ENCODE measurements around the gene PLA2G7.

DNA sequence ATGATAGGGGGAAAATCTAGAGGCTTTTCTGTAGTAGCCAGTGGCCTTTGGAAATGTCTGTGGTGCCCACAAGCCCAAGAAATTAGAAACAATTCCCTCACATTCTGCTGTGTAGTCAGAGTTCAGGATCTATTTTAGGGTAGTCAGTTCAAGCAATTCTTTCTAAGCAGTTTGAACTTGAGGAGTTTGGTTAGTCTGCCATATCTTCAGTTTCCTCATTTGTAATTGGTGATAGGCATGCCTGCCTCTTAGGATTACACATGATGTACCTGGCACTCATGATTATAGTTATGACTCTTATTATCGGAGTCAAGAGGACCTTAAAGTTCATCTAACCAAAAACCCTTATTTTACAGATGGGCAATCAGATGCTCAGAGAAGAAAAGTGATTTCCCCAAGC lies 36.8 kb upstream of the PLA2G7 start:
- TF ChIP-seq EZH2phosphoT487 (IDR thresholded peaks at IDR 0.05; ENCODE audit: borderline replicate concordance, low read depth, low read length), result no peak
- TF ChIP-seq, protein P1, sequence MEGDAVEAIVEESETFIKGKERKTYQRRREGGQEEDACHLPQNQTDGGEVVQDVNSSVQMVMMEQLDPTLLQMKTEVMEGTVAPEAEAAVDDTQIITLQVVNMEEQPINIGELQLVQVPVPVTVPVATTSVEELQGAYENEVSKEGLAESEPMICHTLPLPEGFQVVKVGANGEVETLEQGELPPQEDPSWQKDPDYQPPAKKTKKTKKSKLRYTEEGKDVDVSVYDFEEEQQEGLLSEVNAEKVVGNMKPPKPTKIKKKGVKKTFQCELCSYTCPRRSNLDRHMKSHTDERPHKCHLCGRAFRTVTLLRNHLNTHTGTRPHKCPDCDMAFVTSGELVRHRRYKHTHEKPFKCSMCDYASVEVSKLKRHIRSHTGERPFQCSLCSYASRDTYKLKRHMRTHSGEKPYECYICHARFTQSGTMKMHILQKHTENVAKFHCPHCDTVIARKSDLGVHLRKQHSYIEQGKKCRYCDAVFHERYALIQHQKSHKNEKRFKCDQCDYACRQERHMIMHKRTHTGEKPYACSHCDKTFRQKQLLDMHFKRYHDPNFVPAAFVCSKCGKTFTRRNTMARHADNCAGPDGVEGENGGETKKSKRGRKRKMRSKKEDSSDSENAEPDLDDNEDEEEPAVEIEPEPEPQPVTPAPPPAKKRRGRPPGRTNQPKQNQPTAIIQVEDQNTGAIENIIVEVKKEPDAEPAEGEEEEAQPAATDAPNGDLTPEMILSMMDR (conservative IDR thresholded peaks at IDR 0.05; ENCODE audit: low read length), result no peak

Data from OCI-LY7 (cell line).